Tongue (tissue), 2 donors: ENCODE data around the gene SNRPA. TPM values are rescaled to one million over a fixed set of nuclear protein-coding genes. Genes with fewer than 3 reads are reported as not detected.
"Not testable (repeated sequence)": the region's sequence is repeated elsewhere in the genome, so short reads cannot be mapped to it uniquely, and the experiment has no call there.

Experiments
- DNase-seq: peaks from one replicate; pipeline ENCODE4 v3.0.0-alpha.2; 2015
- total RNA-seq: library from RNA; depleted of rRNA; stranded (reverse); fragments of >200 nt; gene quantifications from one replicate; pipeline ENCODE4 v1.2.3, GENCODE V29; 2014

Gene SNRPA
- total RNA-seq, 1 donor from 2014 or later = 14.2 TPM

GRCh38 chr19:40745402-40745780 lies 5.6 kb upstream of the SNRPA start:
- no peak for DNase-seq

GRCh38 chr19:40747536-40747935 lies 3.5 kb upstream of the SNRPA start:
- no peak for DNase-seq

- DNase-seq = peak; percentile 100
Observed at GRCh38 chr19:40750058-40750873, 737 bp upstream of the SNRPA start, which contains the start of gene ACTMAP. ACTMAP (minus strand) TSS chr19:40750477; CDS start chr19:40749803, 674 bp downstream.

GRCh38 chr19:40752257-40752781 lies 1.3 kb downstream of the SNRPA start:
- DNase-seq = no peak

GRCh38 chr19:40754611-40755247 lies 3.7 kb downstream of the SNRPA start:
- DNase-seq = no peak

GRCh38 chr19:40755248-40755624 lies 4.2 kb downstream of the SNRPA start:
- DNase-seq = no peak

- DNase-seq = no peak
Observed at GRCh38 chr19:40755791-40756190, 4.8 kb downstream of the SNRPA start.

GRCh38 chr19:40756502-40757110 lies 5.6 kb downstream of the SNRPA start:
- DNase-seq = no peak

GRCh38 chr19:40758491-40758890 lies 7.5 kb downstream of the SNRPA start:
- DNase-seq = no peak

GRCh38 chr19:40759352-40759751 lies 8.3 kb downstream of the SNRPA start:
- DNase-seq = no peak

GRCh38 chr19:40762754-40763470 lies 11.9 kb downstream of the SNRPA start:
- no peak for DNase-seq

- no peak for DNase-seq
Observed at GRCh38 chr19:40763526-40763925, 12.5 kb downstream of the SNRPA start.

- no peak for DNase-seq
Observed at GRCh38 chr19:40763963-40764362, 13.0 kb downstream of the SNRPA start.

GRCh38 chr19:40766385-40766784 lies 15.4 kb downstream of the SNRPA start:
- not testable (repeated sequence) for DNase-seq

- no peak for DNase-seq
Observed at GRCh38 chr19:40768869-40769268, 17.9 kb downstream of the SNRPA start.

- DNase-seq = not testable (repeated sequence)
Observed at GRCh38 chr19:40771101-40771862, 20.3 kb downstream of the SNRPA start.

- no peak for DNase-seq
Observed at GRCh38 chr19:40774916-40775631, 24.1 kb downstream of the SNRPA start, which contains the start of gene MIA. MIA (plus strand) TSS chr19:40775521; CDS start chr19:40775543, 22 bp downstream.

- no peak for DNase-seq
Observed at GRCh38 chr19:40775632-40776022, 24.6 kb downstream of the SNRPA start.

- no peak for DNase-seq
Observed at GRCh38 chr19:40776364-40776763, 25.4 kb downstream of the SNRPA start.

GRCh38 chr19:40776932-40777644 lies 26.1 kb downstream of the SNRPA start:
- DNase-seq = peak; percentile 98
